Thyroid gland (tissue), 4 donors: Measurements from ENCODE around the gene KIF2C. TPM values are rescaled to one million over a fixed set of nuclear protein-coding genes. Genes with fewer than 3 reads are reported as not detected.

ENCODE experiments used
- DNase-seq, 2 donors: peaks; one replicate each; pipeline ENCODE4 v3.0.0-alpha.2; 2019
- H3K27ac ChIP-seq, 3 donors: fragments of 200-600 bp; sonication (generic); 1 replicate in 2 of 3; 2 replicates in 1 of 3; pipeline ENCODE4 v1.5.1; 2016 to 2019; ENCODE audit warnings: mild to moderate bottlenecking in 1 of 3, moderate library complexity in 1 of 3
- H3K27me3 ChIP-seq: fragments of 200-600 bp; sonication (generic); one replicate; pipeline ENCODE4 v1.5.1; 2019
- H3K36me3 ChIP-seq, 2 donors: fragments of 200-600 bp; sonication (generic); one replicate each; pipeline ENCODE4 v1.5.1; 2016 to 2019
- H3K4me1 ChIP-seq, 2 donors: fragments of 200-600 bp; sonication (generic); one replicate each; pipeline ENCODE4 v1.5.1; 2017 to 2019
- H3K4me3 ChIP-seq, 3 donors: fragments of 200-600 bp; sonication (generic); replicated peaks in 1 of 3; 1 replicate in 2 of 3; 2 replicates in 1 of 3; pipeline ENCODE4 v1.5.1; 2016; ENCODE audit warnings: mild to moderate bottlenecking in 1 of 3
- H3K9me3 ChIP-seq: fragments of 200-600 bp; sonication (generic); one replicate; pipeline ENCODE4 v1.5.1; 2017
- POLR2A ChIP-seq, 2 donors: fragments of 450-650 bp; IDR thresholded peaks; one replicate each; pipeline ENCODE4 v1.6.1; 2017; ENCODE audit warnings: antibody characterized with exemption in 2 of 2, mild to moderate bottlenecking in 2 of 2, moderate library complexity in 1 of 2
- WGBS, 2 donors: methylation state at CpG; one replicate each; pipeline ENCODE4 v1.1.5; 2017; 5-methylcytosine and 5-hydroxymethylcytosine counted together
- intact Hi-C: fragments of 100-400 bp; cut with DNase I; formaldehyde crosslinking; loops from one replicate; pipeline ENCODE4 v1.15.1; 2023
- total RNA-seq, 4 donors: library from RNA; depleted of rRNA; stranded (reverse); fragments of >200 nt; gene quantifications; one replicate each; pipeline ENCODE4 v1.2.3, GENCODE V29; 2016
- TF ChIP-seq, protein P1 (sequence below), 6 experiments: fragments of 200-600 bp in 3 of 6; fragments of 450-650 bp in 3 of 6; sonication (generic) in 3 of 6; IDR thresholded peaks; one replicate each; pipeline ENCODE4 v1.5.1; 2016 to 2019; ENCODE audit warnings: antibody characterized with exemption in 6 of 6, mild to moderate bottlenecking in 2 of 6, inconsistent platforms in 1 of 6, moderate library complexity in 1 of 6

KIF2C gene
- total RNA-seq, 4 donors from 2014 or later, result 0.63 to 1.2 (median 1.0) TPM

DNA sequence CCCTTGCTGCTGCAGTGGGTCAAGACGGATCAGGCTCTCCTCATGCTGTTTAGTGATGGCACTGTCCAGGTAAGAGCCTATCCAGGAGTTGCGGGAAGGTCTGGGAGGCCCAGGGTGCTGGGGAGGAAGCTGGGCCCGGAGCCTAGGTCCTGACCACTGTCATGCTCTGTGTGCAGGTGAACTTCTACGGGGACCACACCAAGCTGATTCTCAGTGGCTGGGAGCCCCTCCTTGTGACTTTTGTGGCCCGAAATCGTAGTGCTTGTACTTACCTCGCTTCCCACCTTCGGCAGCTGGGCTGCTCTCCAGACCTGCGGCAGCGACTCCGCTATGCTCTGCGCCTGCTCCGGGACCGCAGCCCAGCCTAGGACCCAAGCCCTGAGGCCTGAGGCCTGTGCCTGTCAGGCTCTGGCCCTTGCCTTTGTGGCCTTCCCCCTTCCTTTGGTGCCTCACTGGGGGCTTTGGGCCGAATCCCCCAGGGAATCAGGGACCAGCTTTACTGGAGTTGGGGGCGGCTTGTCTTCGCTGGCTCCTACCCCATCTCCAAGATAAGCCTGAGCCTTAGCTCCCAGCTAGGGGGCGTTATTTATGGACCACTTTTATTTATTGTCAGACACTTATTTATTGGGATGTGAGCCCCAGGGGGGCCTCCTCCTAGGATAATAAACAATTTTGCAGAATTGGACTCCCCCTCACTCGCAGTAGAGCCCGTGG, 65.8 kb downstream of the KIF2C start:
- no peak for TF ChIP-seq POLR2A (IDR thresholded peaks at IDR 0.05)
- TF ChIP-seq, protein P1, sequence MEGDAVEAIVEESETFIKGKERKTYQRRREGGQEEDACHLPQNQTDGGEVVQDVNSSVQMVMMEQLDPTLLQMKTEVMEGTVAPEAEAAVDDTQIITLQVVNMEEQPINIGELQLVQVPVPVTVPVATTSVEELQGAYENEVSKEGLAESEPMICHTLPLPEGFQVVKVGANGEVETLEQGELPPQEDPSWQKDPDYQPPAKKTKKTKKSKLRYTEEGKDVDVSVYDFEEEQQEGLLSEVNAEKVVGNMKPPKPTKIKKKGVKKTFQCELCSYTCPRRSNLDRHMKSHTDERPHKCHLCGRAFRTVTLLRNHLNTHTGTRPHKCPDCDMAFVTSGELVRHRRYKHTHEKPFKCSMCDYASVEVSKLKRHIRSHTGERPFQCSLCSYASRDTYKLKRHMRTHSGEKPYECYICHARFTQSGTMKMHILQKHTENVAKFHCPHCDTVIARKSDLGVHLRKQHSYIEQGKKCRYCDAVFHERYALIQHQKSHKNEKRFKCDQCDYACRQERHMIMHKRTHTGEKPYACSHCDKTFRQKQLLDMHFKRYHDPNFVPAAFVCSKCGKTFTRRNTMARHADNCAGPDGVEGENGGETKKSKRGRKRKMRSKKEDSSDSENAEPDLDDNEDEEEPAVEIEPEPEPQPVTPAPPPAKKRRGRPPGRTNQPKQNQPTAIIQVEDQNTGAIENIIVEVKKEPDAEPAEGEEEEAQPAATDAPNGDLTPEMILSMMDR (IDR thresholded peaks at IDR 0.05), result no peak
- intact Hi-C loops, result no loop called here
- Histone ChIP-seq H3K27me3 (no peaks in the 10 kb centered on the region), H3K9me3 (no peaks in the 10 kb centered on the region), H3K27ac (peak overlapping the region in 2 of 3 donors; percentile 97 to 99), H3K4me3 (no peak overlapping the region), H3K36me3 (peaks cover 20 to 22% of the 10 kb centered on the region in 2 donors), H3K4me1 (peaks cover 50 to 73% of the 10 kb centered on the region in 2 donors)
- DNase-seq, result no peak
- WGBS, 2 donors, result 96 to 99% methylated on average over 16 to 17 of the region's 20 CpGs

GRCh38 chr1:44806025-44806703, 66.5 kb downstream of the KIF2C start:
- Histone ChIP-seq H3K27ac (peak overlapping the region; percentile 97 to 100 (median 99)), H3K4me3 (no peak overlapping the region), H3K4me1 (peaks cover 49 to 80% of the 10 kb centered on the region in 2 donors), H3K27me3 (no peaks in the 10 kb centered on the region), H3K36me3 (peaks cover 20 to 22% of the 10 kb centered on the region in 2 donors), H3K9me3 (no peaks in the 10 kb centered on the region)
- intact Hi-C loops, result no loop called here
- peak in 1 of 2 donors; percentile 4 for DNase-seq
- TF ChIP-seq, protein P1 (IDR thresholded peaks at IDR 0.05), result no peak
- TF ChIP-seq POLR2A (IDR thresholded peaks at IDR 0.05), result no peak
- WGBS, 2 donors, result 92 to 95% methylated on average over 26 to 42 of the region's 70 CpGs

DNA sequence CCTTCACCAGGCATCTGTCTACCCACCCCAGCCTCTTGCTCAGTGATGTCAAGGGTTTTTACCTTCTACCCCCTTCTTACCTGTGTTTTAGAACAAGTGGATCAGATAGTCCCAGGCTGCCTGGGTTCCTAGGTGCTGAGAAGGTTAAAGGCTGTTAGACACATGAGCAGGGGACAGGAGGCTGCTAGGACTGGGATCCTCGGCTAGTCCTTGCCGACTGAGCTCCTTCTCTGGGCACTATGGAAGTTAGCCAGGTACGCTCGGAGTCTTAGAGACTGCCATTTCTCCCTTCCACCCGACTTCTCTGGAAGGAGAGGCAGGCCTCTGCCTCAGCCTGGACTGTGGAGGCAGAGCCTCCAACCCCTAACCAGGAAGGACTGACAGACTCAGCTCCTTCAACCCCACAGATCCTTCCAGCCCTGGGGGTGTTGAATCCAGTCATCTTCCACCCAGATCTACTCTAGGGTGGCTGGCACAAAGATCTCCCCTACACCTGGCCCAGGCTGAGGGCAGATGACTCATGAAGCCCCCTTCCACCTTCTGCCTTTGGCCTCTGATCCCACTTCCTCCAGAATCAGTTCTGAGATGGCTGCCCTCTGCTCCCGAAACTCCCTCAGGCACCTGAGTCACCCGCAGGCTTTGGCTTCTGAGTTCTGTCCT, 67.2 kb downstream of the KIF2C start, which contains the start of gene DYNLT4:
Gene DYNLT4 (minus strand): TSS at position 648 of the 660 bp plus-strand sequence. CDS start 683 bp downstream, outside the sequence.
- H3K27ac ChIP-seq, result peak within 1 kb of the TSS; percentile 97 to 100 (median 99)
- no peaks in the 10 kb centered on the region for H3K27me3 ChIP-seq
- peak within 1 kb of the TSS in 1 of 3 donors; percentile 16 for H3K4me3 ChIP-seq
- peaks cover 49 to 82% of the 10 kb centered on the region in 2 donors for H3K4me1 ChIP-seq
- no peak for TF ChIP-seq POLR2A (IDR thresholded peaks at IDR 0.05)
- TF ChIP-seq, protein P1 (IDR thresholded peaks at IDR 0.05), result no peak
- no peak for DNase-seq
- H3K9me3 ChIP-seq, result no peaks in the 10 kb centered on the region
- 46 to 59% methylated on average over 7 of the region's 7 CpGs for WGBS, 2 donors
- intact Hi-C loops, result no loop called here
- peaks cover 20 to 22% of the 10 kb centered on the region in 2 donors for H3K36me3 ChIP-seq

- DNase-seq, result peak; percentile 96 to 97
- WGBS, 2 donors, result 11 to 12% methylated on average over 4 to 13 of the region's 16 CpGs
- TF ChIP-seq, protein P1 (IDR thresholded peaks at IDR 0.05), result no peak
- peak in 1 of 2 donors; percentile 67 for TF ChIP-seq POLR2A (IDR thresholded peaks at IDR 0.05)
- H3K4me1 ChIP-seq, result peaks cover 49 to 82% of the 10 kb centered on the region in 2 donors
- H3K4me3 ChIP-seq, result no peak overlapping the region
- intact Hi-C loops, result no loop called here
- H3K36me3 ChIP-seq, result peaks cover 20 to 21% of the 10 kb centered on the region in 2 donors
- H3K9me3 ChIP-seq, result no peaks in the 10 kb centered on the region
- no peaks in the 10 kb centered on the region for H3K27me3 ChIP-seq
- peak overlapping the region; percentile 97 to 100 (median 99) for H3K27ac ChIP-seq
Observed at GRCh38 chr1:44807364-44808062, 67.9 kb downstream of the KIF2C start.
